ENCODE data around the gene CD177. TPM values are rescaled to one million over a fixed set of nuclear protein-coding genes. Genes with fewer than 3 reads are reported as not detected.

The CD177 gene
- total RNA-seq, 1 experiment from 2014 or later: 2.0 TPM

DNA sequence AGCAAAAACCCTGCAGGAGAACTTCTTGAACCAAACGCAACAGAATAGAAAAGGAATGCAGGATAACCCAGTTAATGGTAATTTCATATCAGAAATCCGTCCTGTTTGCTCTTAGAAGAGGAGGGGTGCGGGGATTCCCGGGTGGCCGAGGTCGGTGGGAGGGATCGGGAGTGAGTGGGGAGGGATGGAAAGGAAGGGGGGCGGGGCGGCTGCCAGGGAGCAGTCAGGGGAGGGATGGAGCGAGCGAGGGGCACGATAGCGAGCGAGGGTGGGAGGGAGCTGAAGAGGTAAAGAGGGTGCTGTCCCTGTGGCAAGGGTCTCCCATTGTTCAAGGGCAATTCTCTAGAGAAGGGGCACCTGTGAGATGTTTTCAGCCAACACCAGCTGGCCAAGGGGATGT is 26.5 kb downstream of the CD177 start:
- no peak overlapping the region for H3K27ac Mint-ChIP-seq
- POLR2A ChIA-PET: no interaction called here
- CTCF ChIA-PET: interaction anchor here (1.2 to 1.3 kb wide), 2 partner anchors 46 to 139 kb away, joined by 3 to 5 read pairs; no protein-coding TSS in a partner anchor
- no peak for DNase-seq (ENCODE audit: low spot score)
- H3K36me3 Mint-ChIP-seq: peaks cover under 1% of the 10 kb centered on the region; the same call in 1 of the 2 replicates
- TF ChIP-seq TP53 (CRISPR knock-in tag; IDR thresholded peaks at IDR 0.05) (no peak), HMGA2 (CRISPR knock-in tag; IDR thresholded peaks at IDR 0.05) (no peak), TCF7 (CRISPR knock-in tag; IDR thresholded peaks at IDR 0.05; ENCODE audit: low read depth) (no peak), IRF2 (CRISPR knock-in tag; IDR thresholded peaks at IDR 0.05; ENCODE audit: borderline replicate concordance, low read depth) (no peak), ZNF121 (CRISPR knock-in tag; IDR thresholded peaks at IDR 0.05) (no peak), EMX1 (CRISPR knock-in tag; IDR thresholded peaks at IDR 0.05) (no peak), JAZF1 (CRISPR knock-in tag; IDR thresholded peaks at IDR 0.05) (no peak), ELF4 (CRISPR knock-in tag; IDR thresholded peaks at IDR 0.05; ENCODE audit: low read depth) (no peak), PRRX2 (CRISPR knock-in tag; IDR thresholded peaks at IDR 0.05) (no peak), ZBTB21 (CRISPR knock-in tag; IDR thresholded peaks at IDR 0.05; ENCODE audit: borderline replicate concordance) (no peak), TEAD4 (CRISPR knock-in tag; IDR thresholded peaks at IDR 0.05) (no peak)
- TF ChIP-seq, protein P1, sequence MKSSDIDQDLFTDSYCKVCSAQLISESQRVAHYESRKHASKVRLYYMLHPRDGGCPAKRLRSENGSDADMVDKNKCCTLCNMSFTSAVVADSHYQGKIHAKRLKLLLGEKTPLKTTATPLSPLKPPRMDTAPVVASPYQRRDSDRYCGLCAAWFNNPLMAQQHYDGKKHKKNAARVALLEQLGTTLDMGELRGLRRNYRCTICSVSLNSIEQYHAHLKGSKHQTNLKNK (CRISPR knock-in tag; IDR thresholded peaks at IDR 0.05): no peak
- TF ChIP-seq, protein P2, sequence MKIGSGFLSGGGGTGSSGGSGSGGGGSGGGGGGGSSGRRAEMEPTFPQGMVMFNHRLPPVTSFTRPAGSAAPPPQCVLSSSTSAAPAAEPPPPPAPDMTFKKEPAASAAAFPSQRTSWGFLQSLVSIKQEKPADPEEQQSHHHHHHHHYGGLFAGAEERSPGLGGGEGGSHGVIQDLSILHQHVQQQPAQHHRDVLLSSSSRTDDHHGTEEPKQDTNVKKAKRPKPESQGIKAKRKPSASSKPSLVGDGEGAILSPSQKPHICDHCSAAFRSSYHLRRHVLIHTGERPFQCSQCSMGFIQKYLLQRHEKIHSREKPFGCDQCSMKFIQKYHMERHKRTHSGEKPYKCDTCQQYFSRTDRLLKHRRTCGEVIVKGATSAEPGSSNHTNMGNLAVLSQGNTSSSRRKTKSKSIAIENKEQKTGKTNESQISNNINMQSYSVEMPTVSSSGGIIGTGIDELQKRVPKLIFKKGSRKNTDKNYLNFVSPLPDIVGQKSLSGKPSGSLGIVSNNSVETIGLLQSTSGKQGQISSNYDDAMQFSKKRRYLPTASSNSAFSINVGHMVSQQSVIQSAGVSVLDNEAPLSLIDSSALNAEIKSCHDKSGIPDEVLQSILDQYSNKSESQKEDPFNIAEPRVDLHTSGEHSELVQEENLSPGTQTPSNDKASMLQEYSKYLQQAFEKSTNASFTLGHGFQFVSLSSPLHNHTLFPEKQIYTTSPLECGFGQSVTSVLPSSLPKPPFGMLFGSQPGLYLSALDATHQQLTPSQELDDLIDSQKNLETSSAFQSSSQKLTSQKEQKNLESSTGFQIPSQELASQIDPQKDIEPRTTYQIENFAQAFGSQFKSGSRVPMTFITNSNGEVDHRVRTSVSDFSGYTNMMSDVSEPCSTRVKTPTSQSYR (CRISPR knock-in tag; IDR thresholded peaks at IDR 0.05): no peak
- TF ChIP-seq, protein P3, sequence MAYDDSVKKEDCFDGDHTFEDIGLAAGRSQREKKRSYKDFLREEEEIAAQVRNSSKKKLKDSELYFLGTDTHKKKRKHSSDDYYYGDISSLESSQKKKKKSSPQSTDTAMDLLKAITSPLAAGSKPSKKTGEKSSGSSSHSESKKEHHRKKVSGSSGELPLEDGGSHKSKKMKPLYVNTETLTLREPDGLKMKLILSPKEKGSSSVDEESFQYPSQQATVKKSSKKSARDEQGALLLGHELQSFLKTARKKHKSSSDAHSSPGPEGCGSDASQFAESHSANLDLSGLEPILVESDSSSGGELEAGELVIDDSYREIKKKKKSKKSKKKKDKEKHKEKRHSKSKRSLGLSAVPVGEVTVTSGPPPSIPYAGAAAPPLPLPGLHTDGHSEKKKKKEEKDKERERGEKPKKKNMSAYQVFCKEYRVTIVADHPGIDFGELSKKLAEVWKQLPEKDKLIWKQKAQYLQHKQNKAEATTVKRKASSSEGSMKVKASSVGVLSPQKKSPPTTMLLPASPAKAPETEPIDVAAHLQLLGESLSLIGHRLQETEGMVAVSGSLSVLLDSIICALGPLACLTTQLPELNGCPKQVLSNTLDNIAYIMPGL (CRISPR knock-in tag; IDR thresholded peaks at IDR 0.05): no peak
- TF ChIP-seq, protein P4, sequence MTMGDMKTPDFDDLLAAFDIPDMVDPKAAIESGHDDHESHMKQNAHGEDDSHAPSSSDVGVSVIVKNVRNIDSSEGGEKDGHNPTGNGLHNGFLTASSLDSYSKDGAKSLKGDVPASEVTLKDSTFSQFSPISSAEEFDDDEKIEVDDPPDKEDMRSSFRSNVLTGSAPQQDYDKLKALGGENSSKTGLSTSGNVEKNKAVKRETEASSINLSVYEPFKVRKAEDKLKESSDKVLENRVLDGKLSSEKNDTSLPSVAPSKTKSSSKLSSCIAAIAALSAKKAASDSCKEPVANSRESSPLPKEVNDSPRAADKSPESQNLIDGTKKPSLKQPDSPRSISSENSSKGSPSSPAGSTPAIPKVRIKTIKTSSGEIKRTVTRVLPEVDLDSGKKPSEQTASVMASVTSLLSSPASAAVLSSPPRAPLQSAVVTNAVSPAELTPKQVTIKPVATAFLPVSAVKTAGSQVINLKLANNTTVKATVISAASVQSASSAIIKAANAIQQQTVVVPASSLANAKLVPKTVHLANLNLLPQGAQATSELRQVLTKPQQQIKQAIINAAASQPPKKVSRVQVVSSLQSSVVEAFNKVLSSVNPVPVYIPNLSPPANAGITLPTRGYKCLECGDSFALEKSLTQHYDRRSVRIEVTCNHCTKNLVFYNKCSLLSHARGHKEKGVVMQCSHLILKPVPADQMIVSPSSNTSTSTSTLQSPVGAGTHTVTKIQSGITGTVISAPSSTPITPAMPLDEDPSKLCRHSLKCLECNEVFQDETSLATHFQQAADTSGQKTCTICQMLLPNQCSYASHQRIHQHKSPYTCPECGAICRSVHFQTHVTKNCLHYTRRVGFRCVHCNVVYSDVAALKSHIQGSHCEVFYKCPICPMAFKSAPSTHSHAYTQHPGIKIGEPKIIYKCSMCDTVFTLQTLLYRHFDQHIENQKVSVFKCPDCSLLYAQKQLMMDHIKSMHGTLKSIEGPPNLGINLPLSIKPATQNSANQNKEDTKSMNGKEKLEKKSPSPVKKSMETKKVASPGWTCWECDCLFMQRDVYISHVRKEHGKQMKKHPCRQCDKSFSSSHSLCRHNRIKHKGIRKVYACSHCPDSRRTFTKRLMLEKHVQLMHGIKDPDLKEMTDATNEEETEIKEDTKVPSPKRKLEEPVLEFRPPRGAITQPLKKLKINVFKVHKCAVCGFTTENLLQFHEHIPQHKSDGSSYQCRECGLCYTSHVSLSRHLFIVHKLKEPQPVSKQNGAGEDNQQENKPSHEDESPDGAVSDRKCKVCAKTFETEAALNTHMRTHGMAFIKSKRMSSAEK (CRISPR knock-in tag; IDR thresholded peaks at IDR 0.05; ENCODE audit: borderline replicate concordance): no peak
- TF ChIP-seq, protein P5, sequence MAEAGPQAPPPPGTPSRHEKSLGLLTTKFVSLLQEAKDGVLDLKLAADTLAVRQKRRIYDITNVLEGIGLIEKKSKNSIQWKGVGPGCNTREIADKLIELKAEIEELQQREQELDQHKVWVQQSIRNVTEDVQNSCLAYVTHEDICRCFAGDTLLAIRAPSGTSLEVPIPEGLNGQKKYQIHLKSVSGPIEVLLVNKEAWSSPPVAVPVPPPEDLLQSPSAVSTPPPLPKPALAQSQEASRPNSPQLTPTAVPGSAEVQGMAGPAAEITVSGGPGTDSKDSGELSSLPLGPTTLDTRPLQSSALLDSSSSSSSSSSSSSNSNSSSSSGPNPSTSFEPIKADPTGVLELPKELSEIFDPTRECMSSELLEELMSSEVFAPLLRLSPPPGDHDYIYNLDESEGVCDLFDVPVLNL (CRISPR knock-in tag; IDR thresholded peaks at IDR 0.05; ENCODE audit: borderline replicate concordance, low read depth): no peak
- no peaks in the 10 kb centered on the region; the same call in 1 of the 2 replicates for H3K27me3 Mint-ChIP-seq (ENCODE audit: low read depth)
- no peak overlapping the region for H3K4me3 Mint-ChIP-seq
- peaks cover under 1% of the 10 kb centered on the region for H3K9me3 Mint-ChIP-seq
- no peak for ATAC-seq
- H3K4me1 Mint-ChIP-seq: peaks cover 22% of the 10 kb centered on the region
